ENCODE data around the gene M1AP.
"Not testable (repeated sequence)": the region's sequence is repeated elsewhere in the genome, so short reads cannot be mapped to it uniquely, and the experiment has no call there.

Gene M1AP

GRCh38 chr2:74646834-74647482 is 1.2 kb downstream of the M1AP start:
- DNase-seq, result no peak

- DNase-seq, result no peak
These were observed 1.9 kb downstream of the M1AP start for GRCh38 chr2:74646201-74646600.

- no peak for DNase-seq
These were observed 2.8 kb downstream of the M1AP start for GRCh38 chr2:74645344-74645743.

- no peak for DNase-seq
These were observed 8.6 kb downstream of the M1AP start for GRCh38 chr2:74639550-74639949.

- DNase-seq, result no peak
These were observed 15.2 kb downstream of the M1AP start for GRCh38 chr2:74632939-74633312.

- DNase-seq, result no peak
These were observed 15.8 kb downstream of the M1AP start for GRCh38 chr2:74632209-74632938.

GRCh38 chr2:74630454-74630853 is 17.7 kb downstream of the M1AP start:
- DNase-seq, result not testable (repeated sequence)

- no peak for DNase-seq
These were observed 19.5 kb downstream of the M1AP start for GRCh38 chr2:74628538-74629105.

- DNase-seq, result no peak
These were observed 22.3 kb downstream of the M1AP start for GRCh38 chr2:74625658-74626425.

GRCh38 chr2:74620671-74621070 is 27.5 kb downstream of the M1AP start:
- DNase-seq, result no peak

- DNase-seq, result no peak
These were observed 28.4 kb downstream of the M1AP start for GRCh38 chr2:74619651-74620297.

- no peak for DNase-seq
These were observed 29.6 kb downstream of the M1AP start for GRCh38 chr2:74618410-74619083.

- DNase-seq, result no peak
These were observed 31.0 kb downstream of the M1AP start for GRCh38 chr2:74617122-74617521.

GRCh38 chr2:74606927-74607326 is 41.2 kb downstream of the M1AP start:
- no peak for DNase-seq

GRCh38 chr2:74603282-74604000 is 44.7 kb downstream of the M1AP start:
- DNase-seq, result no peak

GRCh38 chr2:74602586-74603281 is 45.4 kb downstream of the M1AP start:
- no peak for DNase-seq

GRCh38 chr2:74599676-74600075 is 48.5 kb downstream of the M1AP start:
- no peak for DNase-seq

- peak; percentile 96 for DNase-seq
These were observed 50.7 kb downstream of the M1AP start for GRCh38 chr2:74597410-74597809.

- no peak for DNase-seq
These were observed 51.5 kb downstream of the M1AP start for GRCh38 chr2:74596584-74596983.

- no peak for DNase-seq
These were observed 54.0 kb downstream of the M1AP start for GRCh38 chr2:74593826-74594772.
